SK-N-SH (cell line): ENCODE results near the gene PSME4. TPM values are rescaled to one million over a fixed set of nuclear protein-coding genes. Genes with fewer than 3 reads are reported as not detected.

Source experiments
- CTCF ChIA-PET: fragments of 300-600, 350-600 bp; formaldehyde crosslinking; extraction: SDS; loops from one replicate; lab custom pipeline; 2021; lab: Yijun Ruan, JAX
- POLR2A ChIA-PET: fragments of 350-600 bp; sonication (Branson Sonifier 250); formaldehyde crosslinking; extraction: SDS; loops from one replicate; lab custom pipeline; 2020; ENCODE audit warnings: antibody characterized with exemption, inconsistent platforms; lab: Yijun Ruan, JAX
- DNase-seq: peaks from one replicate; pipeline ENCODE4 v3.0.0; 2012
- H2AFZ ChIP-seq: fragments of 200-600 bp; sonication (generic); 2 replicates; pipeline ENCODE4 v1.8.1; 2016; ENCODE audit warnings: antibody characterized with exemption, mild to moderate bottlenecking, low read depth
- H3F3A ChIP-seq: fragments of 200-600 bp; sonication (generic); replicated peaks from 2 replicates; pipeline ENCODE3; 2016; ENCODE audit warnings: antibody characterized with exemption, mild to moderate bottlenecking; ENCODE audit not compliant: insufficient read depth
- H3K27ac ChIP-seq, 2 experiments: fragments of 200-500 bp in 1 of 2; fragments of 200-600 bp in 1 of 2; sonication (Bioruptor generic) in 1 of 2; sonication (generic), shearing (Covaris generic) in 1 of 2; 2 replicates each; pipeline versions ENCODE4 v1.5.1 to v1.6.1; 2014 to 2016; ENCODE audit warnings: low read depth in 2 of 2, inconsistent platforms in 1 of 2, low read length in 1 of 2, mild to moderate bottlenecking in 1 of 2, mixed read lengths in 1 of 2
- H3K27me3 ChIP-seq: fragments of 200-600 bp; sonication (generic), shearing (Covaris generic); 2 replicates; pipeline ENCODE4 v1.6.1; 2016; ENCODE audit warnings: mixed run types; ENCODE audit not compliant: insufficient read depth
- H3K36me3 ChIP-seq, 2 experiments: fragments of 200-500 bp in 1 of 2; fragments of 200-600 bp in 1 of 2; sonication (Bioruptor generic) in 1 of 2; sonication (generic) in 1 of 2; replicated peaks in 1 of 2; 2 replicates each; pipeline versions ENCODE3 to v1.5.1; 2014 to 2016; ENCODE audit warnings: low read length in 1 of 2, mild to moderate bottlenecking in 1 of 2; ENCODE audit not compliant: insufficient read depth in 2 of 2, control insufficient read depth in 1 of 2
- H3K4me1 ChIP-seq, 2 experiments: fragments of 200-500 bp in 1 of 2; fragments of 200-600 bp in 1 of 2; sonication (Bioruptor generic) in 1 of 2; sonication (generic), shearing (Covaris generic) in 1 of 2; 2 replicates each; pipeline versions ENCODE4 v1.5.1 to v1.6.1; 2014 to 2016; ENCODE audit warnings: low read depth in 1 of 2, low read length in 1 of 2, mixed run types in 1 of 2; ENCODE audit not compliant: insufficient read depth in 2 of 2, control insufficient read depth in 1 of 2
- H3K4me2 ChIP-seq: fragments of 200-600 bp; sonication (generic), shearing (Covaris generic); 2 replicates; pipeline ENCODE4 v1.6.1; 2017; ENCODE audit warnings: mixed run types
- H3K4me3 ChIP-seq, 2 experiments: fragments of 200-500 bp in 1 of 2; fragments of 200-600 bp in 1 of 2; sonication (Bioruptor generic) in 1 of 2; sonication (generic), shearing (Covaris generic) in 1 of 2; 2 replicates each; pipeline versions ENCODE4 v1.5.1 to v1.8.1; 2014 to 2016; ENCODE audit warnings: low read depth in 2 of 2, inconsistent platforms in 1 of 2, low read length in 1 of 2, mild to moderate bottlenecking in 1 of 2, mixed read lengths in 1 of 2, moderate library complexity in 1 of 2
- H3K79me2 ChIP-seq: fragments of 200-600 bp; sonication (generic); 2 replicates; pipeline ENCODE4 v1.8.1; 2017; ENCODE audit warnings: mild to moderate bottlenecking; ENCODE audit not compliant: insufficient read depth
- H3K9ac ChIP-seq: fragments of 200-600 bp; sonication (generic); 2 replicates; pipeline ENCODE4 v1.6.1; 2017; ENCODE audit warnings: mixed run types
- H3K9me2 ChIP-seq: fragments of 200-600 bp; sonication (generic); 2 replicates; pipeline ENCODE4 v1.6.1; 2017; ENCODE audit warnings: mixed run types
- H3K9me3 ChIP-seq: fragments of 200-600 bp; sonication (generic); 2 replicates; pipeline ENCODE4 v1.6.1; 2017; ENCODE audit warnings: mixed run types, mild to moderate bottlenecking, moderate library complexity
- H4K20me1 ChIP-seq: fragments of 200-600 bp; sonication (generic); 2 replicates; pipeline ENCODE4 v1.6.1; 2017; ENCODE audit warnings: mild to moderate bottlenecking, mixed run types; ENCODE audit not compliant: insufficient read depth
- CHD2 ChIP-seq: fragments of 150-350 bp; IDR thresholded peaks from 2 replicates; pipeline ENCODE4 v1.6.1; 2018; ENCODE audit warnings: low read length; ENCODE audit not compliant: partially characterized antibody
- ELF1 ChIP-seq: IDR thresholded peaks from 2 replicates; pipeline ENCODE4 v1.4.0; 2012
- EP300 ChIP-seq, 2 experiments: IDR thresholded peaks; 2 replicates each; pipeline versions ENCODE4 v1.4.0 to v1.6.1; 2012; ENCODE audit warnings: borderline replicate concordance in 1 of 2, low read depth in 1 of 2, low read length in 1 of 2
- EZH2phosphoT487 ChIP-seq: fragments of 200-600 bp; sonication (generic); IDR thresholded peaks from 2 replicates; pipeline ENCODE4 v1.6.1; 2017; ENCODE audit warnings: low read depth, mixed run types, mild to moderate bottlenecking, antibody characterized with exemption, moderate library complexity, borderline replicate concordance
- FOSL2 ChIP-seq: IDR thresholded peaks from 2 replicates; pipeline ENCODE4 v1.4.0; 2012; ENCODE audit warnings: low read depth, mild to moderate bottlenecking, moderate library complexity, borderline replicate concordance
- FOXJ3 ChIP-seq: sonication (generic); formaldehyde crosslinking; IDR thresholded peaks from 2 replicates; pipeline ENCODE4 v1.5.1; 2020; ENCODE audit warnings: mild to moderate bottlenecking, missing genetic modification reagents
- FOXM1 ChIP-seq: IDR thresholded peaks from 2 replicates; pipeline ENCODE4 v1.4.0; 2012; ENCODE audit warnings: low read depth, mild to moderate bottlenecking
- GABPA ChIP-seq: IDR thresholded peaks from 2 replicates; pipeline ENCODE4 v1.4.0; 2012; ENCODE audit warnings: low read depth, mild to moderate bottlenecking
- MXI1 ChIP-seq: IDR thresholded peaks from 2 replicates; pipeline ENCODE4 v1.6.1; 2012; ENCODE audit warnings: mild to moderate bottlenecking, low read depth, low read length, improper control_type of control experiment
- NFIC ChIP-seq: IDR thresholded peaks from 2 replicates; pipeline ENCODE4 v1.4.0; 2012; ENCODE audit warnings: borderline replicate concordance
- POLR2AphosphoS5 ChIP-seq: IDR thresholded peaks from 2 replicates; pipeline ENCODE4 v1.6.1; 2012; ENCODE audit warnings: low read depth, low read length
- RAD21 ChIP-seq: IDR thresholded peaks from 2 replicates; pipeline ENCODE4 v1.6.1; 2012; ENCODE audit warnings: mild to moderate bottlenecking, low read length
- SIN3A ChIP-seq: IDR thresholded peaks from 2 replicates; pipeline ENCODE4 v1.6.1; 2012; ENCODE audit warnings: low read depth, mild to moderate bottlenecking, low read length, moderate library complexity, borderline replicate concordance
- SMC3 ChIP-seq: IDR thresholded peaks from 2 replicates; pipeline ENCODE4 v1.6.1; 2012; ENCODE audit warnings: low read depth, low read length, improper control_type of control experiment
- TCF12 ChIP-seq: IDR thresholded peaks from 2 replicates; pipeline ENCODE4 v1.4.0; 2012
- USF1 ChIP-seq: IDR thresholded peaks from 2 replicates; pipeline ENCODE4 v1.4.0; 2012; ENCODE audit warnings: low read depth, borderline replicate concordance
- USF2 ChIP-seq: fragments of 150-350 bp; IDR thresholded peaks from 2 replicates; pipeline ENCODE4 v1.6.1; 2017; ENCODE audit warnings: antibody characterized with exemption, low read length, low read depth, borderline replicate concordance
- YY1 ChIP-seq: IDR thresholded peaks from 2 replicates; pipeline ENCODE4 v1.4.0; 2012; ENCODE audit warnings: low read depth, mild to moderate bottlenecking
- WGBS: methylation state at CpG from one replicate; pipeline ENCODE4 v1.1.6; 2017; ENCODE audit warnings: low lambda C conversion rate; 5-methylcytosine and 5-hydroxymethylcytosine counted together
- polyA plus RNA-seq, 3 experiments: library from polyadenylated mRNA; depleted of rRNA; stranded (reverse); fragments of >200 nt; gene quantifications; 2 replicates each; pipeline ENCODE4 v1.2.3, GENCODE V29; 2012
- TF ChIP-seq, protein P1 (sequence below): fragments of 150-350 bp; IDR thresholded peaks from 2 replicates; pipeline ENCODE4 v1.6.1; 2016; ENCODE audit warnings: mild to moderate bottlenecking, low read depth, low read length
- TF ChIP-seq, protein P2 (sequence below): IDR thresholded peaks from 2 replicates; pipeline ENCODE4 v1.4.0; 2012; ENCODE audit warnings: low read depth, borderline replicate concordance

Gene PSME4
- polyA plus RNA-seq, 1 of the 3 experiments (the other 2 are of a cell fraction), result 12.8 TPM

GRCh38 chr2:53960476-53960875 is 10.3 kb downstream of the PSME4 start (continued):
- TF ChIP-seq USF2 (no peak), ELF1 (no peak), USF1 (no peak), GABPA (no peak)

DNA sequence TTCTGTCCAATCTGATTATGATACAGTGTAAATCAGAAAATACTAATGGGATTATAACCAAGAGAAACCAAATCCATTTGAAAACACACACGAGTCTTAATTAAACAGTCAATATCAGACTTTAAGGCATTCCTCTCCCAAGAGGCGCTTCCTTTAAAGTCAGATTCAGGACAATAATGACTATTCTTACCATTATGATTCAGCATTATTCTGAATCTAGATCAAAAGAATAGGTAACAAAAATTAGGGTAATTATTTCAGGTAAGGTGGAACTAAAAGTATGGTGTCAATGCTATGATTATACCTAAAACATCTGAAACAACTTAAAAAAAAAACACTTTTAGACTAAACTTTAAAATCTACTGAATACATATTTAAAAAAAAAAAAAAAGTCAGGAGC is 12.3 kb downstream of the PSME4 start:
- Histone ChIP-seq H3K9ac (no peak overlapping the region), H3K27ac (no peak overlapping the region), H3K4me1 (peaks cover 2 to 8% of the 10 kb centered on the region in 2 experiments; a peak in 2 of 4 replicates), H3K36me3 (no peaks in the 10 kb centered on the region), H3K4me2 (no peak overlapping the region), H2AFZ (no peak overlapping the region), H3K79me2 (peaks cover 100% of the 10 kb centered on the region), H3K4me3 (no peak overlapping the region), H3K27me3 (no peaks in the 10 kb centered on the region), H3K9me3 (no peaks in the 10 kb centered on the region), H3F3A (no peaks in the 10 kb centered on the region), H3K9me2 (no peaks in the 10 kb centered on the region), H4K20me1 (peaks cover 65% of the 10 kb centered on the region)
- no peak for DNase-seq
- CTCF ChIA-PET, result interaction anchor here (0.6 kb wide), 1 partner anchor 12 kb away, joined by 3 read pairs; the partner anchor contains the start of gene PSME4
- TF ChIP-seq FOXJ3 (CRISPR knock-in tag) (no peak), GABPA (no peak), MXI1 (no peak)
- TF ChIP-seq, protein P1, sequence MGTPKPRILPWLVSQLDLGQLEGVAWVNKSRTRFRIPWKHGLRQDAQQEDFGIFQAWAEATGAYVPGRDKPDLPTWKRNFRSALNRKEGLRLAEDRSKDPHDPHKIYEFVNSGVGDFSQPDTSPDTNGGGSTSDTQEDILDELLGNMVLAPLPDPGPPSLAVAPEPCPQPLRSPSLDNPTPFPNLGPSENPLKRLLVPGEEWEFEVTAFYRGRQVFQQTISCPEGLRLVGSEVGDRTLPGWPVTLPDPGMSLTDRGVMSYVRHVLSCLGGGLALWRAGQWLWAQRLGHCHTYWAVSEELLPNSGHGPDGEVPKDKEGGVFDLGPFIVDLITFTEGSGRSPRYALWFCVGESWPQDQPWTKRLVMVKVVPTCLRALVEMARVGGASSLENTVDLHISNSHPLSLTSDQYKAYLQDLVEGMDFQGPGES, result no peak
- WGBS, result 96% methylated on average over 2 of the region's 2 CpGs
- POLR2A ChIA-PET, result no interaction called here

DNA sequence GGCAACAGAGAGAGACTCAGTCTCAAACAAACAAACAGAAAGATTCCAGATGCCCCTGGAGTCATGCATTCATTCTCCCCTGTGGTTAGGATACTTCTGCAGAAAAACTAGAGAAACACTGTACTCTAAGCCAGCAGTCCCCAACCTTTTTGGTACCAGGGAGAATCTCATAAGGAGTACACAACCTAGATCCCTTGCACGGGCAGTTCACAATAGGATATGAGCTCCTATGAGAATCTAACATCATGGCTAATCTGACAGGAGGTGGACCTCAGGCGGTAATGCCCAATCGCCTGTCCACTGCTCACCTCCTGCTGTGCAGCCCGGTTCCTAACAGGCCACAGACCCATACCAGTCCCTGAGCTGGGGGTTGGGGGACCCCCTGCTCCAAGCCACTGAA is 18.3 kb downstream of the PSME4 start:
- DNase-seq, result no peak
- TF ChIP-seq EZH2phosphoT487, result no peak
- TF ChIP-seq RAD21, result no peak
- TF ChIP-seq FOSL2, result no peak
- TF ChIP-seq USF2, result no peak
- no peak for TF ChIP-seq TCF12
- TF ChIP-seq SMC3, result no peak
- no peak for TF ChIP-seq YY1
- TF ChIP-seq, protein P2, sequence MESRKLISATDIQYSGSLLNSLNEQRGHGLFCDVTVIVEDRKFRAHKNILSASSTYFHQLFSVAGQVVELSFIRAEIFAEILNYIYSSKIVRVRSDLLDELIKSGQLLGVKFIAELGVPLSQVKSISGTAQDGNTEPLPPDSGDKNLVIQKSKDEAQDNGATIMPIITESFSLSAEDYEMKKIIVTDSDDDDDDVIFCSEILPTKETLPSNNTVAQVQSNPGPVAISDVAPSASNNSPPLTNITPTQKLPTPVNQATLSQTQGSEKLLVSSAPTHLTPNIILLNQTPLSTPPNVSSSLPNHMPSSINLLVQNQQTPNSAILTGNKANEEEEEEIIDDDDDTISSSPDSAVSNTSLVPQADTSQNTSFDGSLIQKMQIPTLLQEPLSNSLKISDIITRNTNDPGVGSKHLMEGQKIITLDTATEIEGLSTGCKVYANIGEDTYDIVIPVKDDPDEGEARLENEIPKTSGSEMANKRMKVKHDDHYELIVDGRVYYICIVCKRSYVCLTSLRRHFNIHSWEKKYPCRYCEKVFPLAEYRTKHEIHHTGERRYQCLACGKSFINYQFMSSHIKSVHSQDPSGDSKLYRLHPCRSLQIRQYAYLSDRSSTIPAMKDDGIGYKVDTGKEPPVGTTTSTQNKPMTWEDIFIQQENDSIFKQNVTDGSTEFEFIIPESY, result no peak
- no peak for TF ChIP-seq POLR2AphosphoS5
- TF ChIP-seq EP300 (IDR thresholded peaks at IDR 0.05; ENCODE audit: borderline replicate concordance in 1 of 2, low read depth in 1 of 2, low read length in 1 of 2), result no peak
- TF ChIP-seq, protein P1, result no peak
- no peak for TF ChIP-seq SIN3A
- TF ChIP-seq FOXM1, result no peak
- no peak for TF ChIP-seq NFIC
- TF ChIP-seq CHD2, result no peak
- POLR2A ChIA-PET, result no interaction called here
- CTCF ChIA-PET, result interaction anchor here (1.0 kb wide), 1 partner anchor 34 kb away, joined by 3 read pairs; no protein-coding TSS in a partner anchor
- Histone ChIP-seq H3K36me3 (peaks cover 3 to 10% of the 10 kb centered on the region in 2 experiments), H2AFZ (no peak overlapping the region), H3K9me2 (no peaks in the 10 kb centered on the region), H3K4me2 (no peak overlapping the region), H3K9me3 (no peaks in the 10 kb centered on the region), H3K4me3 (no peak overlapping the region), H3K27me3 (no peaks in the 10 kb centered on the region), H3K27ac (no peak overlapping the region), H3F3A (peaks cover 4% of the 10 kb centered on the region), H3K79me2 (peaks cover 99% of the 10 kb centered on the region), H4K20me1 (peaks cover 59% of the 10 kb centered on the region), H3K9ac (no peak overlapping the region), H3K4me1 (peaks cover 0 to 2% of the 10 kb centered on the region in 2 experiments; a peak in 1 of 4 replicates)
- 96% methylated on average over 4 of the region's 4 CpGs for WGBS
